B cell (primary cell): ENCODE data around the gene SAMD9. TPM values are rescaled to one million over a fixed set of nuclear protein-coding genes. Genes with fewer than 3 reads are reported as not detected.

Experiments
- ATAC-seq: fragments of 200-7000 bp; cut with Tn5 transposase; one replicate; pipeline ENCODE4 v1.10.0; 2021; ENCODE audit warnings: low read depth, mild to moderate bottlenecking, moderate number of reproducible peaks, moderate library complexity
- CTCF ChIA-PET: fragments of 350-600 bp; sonication (Branson Sonifier 250); formaldehyde crosslinking; loops from one replicate; lab custom pipeline; 2021; ENCODE audit warnings: antibody characterized with exemption, inconsistent platforms; lab: Charles Lee
- POLR2A ChIA-PET: fragments of 350-600 bp; sonication (Branson Sonifier 250); formaldehyde crosslinking; loops from one replicate; lab custom pipeline; 2021; ENCODE audit warnings: antibody characterized with exemption; lab: Charles Lee
- DNase-seq: peaks from one replicate; pipeline ENCODE4 v3.0.0; 2013
- H2AFZ ChIP-seq: 2 replicates; pipeline ENCODE4 v1.6.1; 2012; ENCODE audit warnings: mild to moderate bottlenecking, low read depth, low read length; ENCODE audit not compliant: insufficient read depth, poor library complexity, severe bottlenecking
- H3K27ac ChIP-seq, 2 donors: 1 replicate in 1 of 2; 2 replicates in 1 of 2; pipeline ENCODE4 v1.5.1; 2012 to 2013; ENCODE audit warnings: low read length in 2 of 2, mild to moderate bottlenecking in 2 of 2, moderate library complexity in 1 of 2
- H3K27me3 ChIP-seq, 4 experiments: fragments of 200-600 bp in 1 of 4; sonication (generic) in 1 of 4; replicated peaks in 1 of 4; 1 replicate in 2 of 4; 2 replicates in 2 of 4; pipeline versions ENCODE4 v1.6.1 to v1.7.0; 2013 to 2016; ENCODE audit warnings: low read length in 3 of 4, mild to moderate bottlenecking in 2 of 4, mixed read lengths in 1 of 4, moderate library complexity in 1 of 4; ENCODE audit not compliant: insufficient read depth in 4 of 4, control insufficient read depth in 3 of 4; ENCODE audit errors: control extremely low read depth in 1 of 4
- H3K36me3 ChIP-seq, 2 experiments: replicated peaks in 1 of 2; 1 replicate in 1 of 2; 2 replicates in 1 of 2; pipeline versions ENCODE4 v1.6.1 to v1.7.1; 2013; ENCODE audit warnings: low read length in 1 of 2; ENCODE audit not compliant: insufficient read depth in 2 of 2, control insufficient read depth in 1 of 2; ENCODE audit errors: control extremely low read depth in 1 of 2, extremely low read depth in 1 of 2
- H3K4me1 ChIP-seq, 2 donors: fragments of 200-600 bp in 1 of 2; sonication (generic) in 1 of 2; 1 replicate in 1 of 2; 2 replicates in 1 of 2; pipeline versions ENCODE4 v1.5.1 to v1.6.1; 2013 to 2017; ENCODE audit warnings: low read length in 2 of 2; ENCODE audit not compliant: control insufficient read depth in 2 of 2, insufficient read depth in 2 of 2
- H3K4me2 ChIP-seq: replicated peaks from 2 replicates; pipeline ENCODE3; 2012; ENCODE audit warnings: mild to moderate bottlenecking, low read depth, low read length; ENCODE audit not compliant: poor library complexity, severe bottlenecking
- H3K4me3 ChIP-seq, 5 experiments: fragments of 200-600 bp in 1 of 5; sonication (generic) in 1 of 5; 1 replicate in 3 of 5; 2 replicates in 2 of 5; pipeline versions ENCODE4 v1.5.1 to v1.7.0; 2011 to 2016; ENCODE audit warnings: low read length in 4 of 5, mild to moderate bottlenecking in 4 of 5, low read depth in 2 of 5, control low read depth in 1 of 5, moderate library complexity in 1 of 5; ENCODE audit not compliant: insufficient read depth in 1 of 5; ENCODE audit errors: control extremely low read depth in 1 of 5, extremely low read depth in 1 of 5
- H3K79me2 ChIP-seq: fragments of 200-600 bp; sonication (generic); one replicate; pipeline ENCODE4 v1.6.0; 2016; ENCODE audit warnings: low read length; ENCODE audit not compliant: control insufficient read depth, insufficient read depth
- H3K9ac ChIP-seq: fragments of 200-600 bp; sonication (generic); 2 replicates; pipeline ENCODE4 v1.6.1; 2017; ENCODE audit warnings: mild to moderate bottlenecking, low read length, moderate library complexity
- H3K9me3 ChIP-seq, 3 donors: one replicate each; pipeline versions ENCODE4 v1.6.1 to v1.7.1; 2013; ENCODE audit warnings: low read length in 2 of 3; ENCODE audit not compliant: control insufficient read depth in 2 of 3, insufficient read depth in 1 of 3; ENCODE audit errors: control extremely low read depth in 1 of 3
- H4K20me1 ChIP-seq: 2 replicates; pipeline ENCODE4 v1.6.0; 2012; ENCODE audit warnings: mild to moderate bottlenecking, low read length; ENCODE audit not compliant: insufficient read depth, control insufficient read depth, poor library complexity, severe bottlenecking
- H3K27ac Mint-ChIP-seq: one replicate; pipeline ENCODE4 v1.8.0; 2021; ENCODE audit warnings: mixed read lengths
- H3K27me3 Mint-ChIP-seq: one replicate; pipeline ENCODE4 v1.8.0; 2021; ENCODE audit warnings: mixed read lengths
- H3K4me1 Mint-ChIP-seq: one replicate; pipeline ENCODE4 v1.8.0; 2021; ENCODE audit warnings: mixed read lengths
- H3K4me3 Mint-ChIP-seq: one replicate; pipeline ENCODE4 v1.8.0; 2021; ENCODE audit warnings: mixed read lengths
- H3K9me3 Mint-ChIP-seq: one replicate; pipeline ENCODE4 v1.8.0; 2022; ENCODE audit warnings: mixed read lengths; ENCODE audit not compliant: insufficient read depth
- CTCF ChIP-seq: fragments of 200-600 bp; IDR thresholded peaks from one replicate; pipeline ENCODE4 v1.8.0; 2022; ENCODE audit warnings: antibody characterized with exemption, mild to moderate bottlenecking
- EZH2 ChIP-seq: IDR thresholded peaks from 2 replicates; pipeline ENCODE4 v1.6.1; 2012; ENCODE audit warnings: borderline replicate concordance, low read depth, mild to moderate bottlenecking, moderate library complexity, low read length; ENCODE audit not compliant: insufficient read depth, poor library complexity, severe bottlenecking
- WGBS: methylation state at CpG from one replicate; pipeline ENCODE4 v1.1.5; 2013; ENCODE audit warnings: missing lambda C conversion rate; ENCODE audit not compliant: insufficient coverage; 5-methylcytosine and 5-hydroxymethylcytosine counted together
- intact Hi-C: fragments of 100-400 bp; cut with micrococcal nuclease; formaldehyde crosslinking; loops from one replicate; pipeline ENCODE4 v1.10.0; 2022
- polyA plus RNA-seq: library from polyadenylated mRNA; depleted of rRNA; stranded (reverse); fragments of >200 nt; gene quantifications from 2 replicates; pipeline ENCODE4 v1.2.3, GENCODE V29; 2012
- total RNA-seq, 2 donors: library from RNA; stranded (reverse); fragments of 120-200 nt in 1 of 2; gene quantifications; 1 replicate in 1 of 2; 2 replicates in 1 of 2; pipeline versions ENCODE4 v1.2.3 to v1.2.4, GENCODE V29; 2013 to 2022

The SAMD9 gene
- total and polyA plus RNA-seq, 2 donors (not counting 1 experiment from before 2014, with no cell fraction given): 6.2 to 42.1 TPM

DNA sequence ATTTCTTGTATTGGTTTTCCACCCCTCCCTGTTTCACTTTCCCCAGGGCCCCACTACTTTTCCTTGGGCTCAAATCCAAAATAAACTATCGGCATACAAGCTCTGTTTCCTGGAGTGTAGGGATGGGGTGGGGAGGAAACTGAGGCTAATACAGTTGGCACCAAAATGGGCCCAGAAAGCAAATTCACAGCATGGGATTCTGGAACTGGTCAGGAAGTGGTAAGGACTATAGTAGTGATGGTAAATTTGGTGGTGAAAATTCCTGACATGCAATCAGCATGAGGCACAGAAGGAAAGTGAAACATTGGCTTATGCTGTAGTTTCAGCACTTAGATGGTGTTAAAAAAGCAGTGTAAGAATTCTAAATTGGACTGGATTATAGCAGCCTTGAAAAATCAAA, 39.1 kb upstream of the SAMD9 start:
- Histone ChIP-seq H3K27ac (no peak overlapping the region), H4K20me1 (no peaks in the 10 kb centered on the region), H2AFZ (no peak overlapping the region), H3K79me2 (no peaks in the 10 kb centered on the region), H3K9ac (no peak overlapping the region), H3K4me1 (no peaks in the 10 kb centered on the region), H3K36me3 (no peaks in the 10 kb centered on the region), H3K4me3 (no peak overlapping the region), H3K27me3 (no peaks in the 10 kb centered on the region), H3K9me3 (peaks cover 0 to 6% (median 3%) of the 10 kb centered on the region in 3 donors), H3K4me2 (no peak overlapping the region)
- ChIA-PET CTCF (no interaction called here), POLR2A (no interaction called here)
- Mint-ChIP-seq H3K4me1 (no peaks in the 10 kb centered on the region), H3K27ac (no peak overlapping the region), H3K4me3 (no peak overlapping the region), H3K27me3 (no peaks in the 10 kb centered on the region), H3K9me3 (peaks cover 5% of the 10 kb centered on the region)
- WGBS: no CpG with 5 or more reads among the region's 1 CpG
- TF ChIP-seq CTCF: no peak
- no peak for TF ChIP-seq EZH2
- intact Hi-C loops: no loop called here
- ATAC-seq: no peak
- DNase-seq: no peak

DNA sequence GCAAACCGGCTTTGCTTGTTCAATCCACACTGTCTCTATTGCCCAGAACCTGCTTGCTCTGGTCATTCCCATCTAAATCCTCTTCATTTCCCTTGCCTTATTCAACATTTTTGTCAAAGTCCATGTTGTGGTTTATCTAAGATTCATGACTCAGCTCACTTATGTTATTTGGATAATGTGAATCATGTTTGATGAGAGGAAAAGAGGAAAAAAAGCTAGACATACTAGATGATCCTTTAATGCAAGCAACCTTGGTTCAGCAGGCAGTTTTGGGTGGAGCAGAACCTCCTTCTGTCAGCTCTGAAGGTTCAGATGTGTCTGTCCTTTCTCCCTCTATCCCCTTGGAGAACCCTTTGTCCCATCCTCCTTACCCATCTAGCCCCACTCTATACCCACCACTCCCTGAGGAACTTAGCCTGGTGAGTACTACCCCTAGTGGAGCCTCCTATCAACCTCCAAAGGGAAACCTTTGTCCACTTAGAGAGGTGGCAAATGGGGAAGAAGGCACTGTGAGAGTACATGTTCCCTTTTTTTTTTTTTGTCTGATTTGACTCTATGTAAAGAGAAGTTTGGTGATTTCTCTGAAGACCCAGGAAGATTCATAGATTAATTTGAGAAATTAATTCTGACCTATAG, 32.5 kb upstream of the SAMD9 start:
- ChIA-PET CTCF (interaction anchor here (1.2 kb wide), 1 partner anchor 78 kb away, joined by 4 read pairs; no protein-coding TSS in a partner anchor), POLR2A (no interaction called here)
- Mint-ChIP-seq H3K4me3 (no peak overlapping the region), H3K9me3 (no peaks in the 10 kb centered on the region), H3K27me3 (no peaks in the 10 kb centered on the region), H3K27ac (peak overlapping the region; percentile 50), H3K4me1 (peaks cover 47% of the 10 kb centered on the region)
- intact Hi-C loops: no loop called here
- peak overlapping the region; percentile 26 for H3K4me2 ChIP-seq
- peaks cover 36 to 39% of the 10 kb centered on the region in 2 donors for H3K4me1 ChIP-seq
- peaks cover 3% of the 10 kb centered on the region for H4K20me1 ChIP-seq
- H3K79me2 ChIP-seq: peaks cover 30% of the 10 kb centered on the region
- WGBS: no CpG with 5 or more reads among the region's 1 CpG
- ATAC-seq: no peak
- no peak overlapping the region for H3K9ac ChIP-seq
- no peak overlapping the region for H3K4me3 ChIP-seq
- TF ChIP-seq CTCF: no peak
- no peak for TF ChIP-seq EZH2
- H3K27me3 ChIP-seq: no peaks in the 10 kb centered on the region
- H3K36me3 ChIP-seq: no peaks in the 10 kb centered on the region
- peak overlapping the region; percentile 72 for H2AFZ ChIP-seq
- H3K27ac ChIP-seq: peak overlapping the region in 1 of 2 donors; percentile 69
- DNase-seq: peak; percentile 18
- H3K9me3 ChIP-seq: no peaks in the 10 kb centered on the region
